Tibial nerve (tissue), 4 donors: ENCODE data around the gene NDUFAF7. TPM values are rescaled to one million over a fixed set of nuclear protein-coding genes. Genes with fewer than 3 reads are reported as not detected.

Experiments used
- DNase-seq, 2 donors: peaks; one replicate each; pipeline ENCODE4 v3.0.0-alpha.2; 2019; ENCODE audit warnings: low spot score in 2 of 2
- H3K27ac ChIP-seq, 4 donors: fragments of 200-600 bp; sonication (generic) in 3 of 4; one replicate each; pipeline ENCODE4 v1.5.1; 2017 to 2019; ENCODE audit warnings: mild to moderate bottlenecking in 1 of 4
- H3K27me3 ChIP-seq, 2 donors: fragments of 200-600 bp; sonication (generic) in 1 of 2; one replicate each; pipeline versions ENCODE4 v1.5.1 to v1.6.0; 2017 to 2019
- H3K36me3 ChIP-seq, 3 donors: fragments of 200-600 bp; sonication (generic); one replicate each; pipeline ENCODE4 v1.5.1; 2018 to 2019
- H3K4me1 ChIP-seq, 4 donors: fragments of 200-600 bp; sonication (generic) in 3 of 4; one replicate each; pipeline ENCODE4 v1.5.1; 2017 to 2019
- H3K4me3 ChIP-seq, 4 donors: fragments of 200-600 bp; sonication (generic) in 3 of 4; one replicate each; pipeline ENCODE4 v1.5.1; 2017 to 2019; ENCODE audit warnings: mild to moderate bottlenecking in 1 of 4, moderate library complexity in 1 of 4
- H3K9me3 ChIP-seq, 4 donors: fragments of 200-600 bp; sonication (generic) in 3 of 4; one replicate each; pipeline ENCODE4 v1.5.1; 2017 to 2019
- EP300 ChIP-seq, 2 donors: sonication (generic); formaldehyde crosslinking; IDR thresholded peaks; one replicate each; pipeline ENCODE4 v1.6.1; 2017; ENCODE audit warnings: antibody characterized with exemption in 2 of 2, mild to moderate bottlenecking in 1 of 2
- POLR2A ChIP-seq, 2 donors: fragments of 450-650 bp; IDR thresholded peaks; one replicate each; pipeline ENCODE4 v1.6.1; 2017; ENCODE audit warnings: antibody characterized with exemption in 2 of 2, mild to moderate bottlenecking in 2 of 2, moderate library complexity in 2 of 2
- WGBS, 2 donors: methylation state at CpG; one replicate each; pipeline ENCODE4 v1.1.5; 2018; 5-methylcytosine and 5-hydroxymethylcytosine counted together
- total RNA-seq, 4 donors: library from RNA; depleted of rRNA; stranded (reverse); fragments of >200 nt; gene quantifications; one replicate each; pipeline ENCODE4 v1.1.0, GENCODE V29; 2016
- TF ChIP-seq, protein P1 (sequence below), 5 experiments: fragments of 200-600 bp in 3 of 5; fragments of 450-650 bp in 2 of 5; sonication (generic) in 3 of 5; IDR thresholded peaks; one replicate each; pipeline ENCODE4 v1.5.1; 2016 to 2019; ENCODE audit warnings: antibody characterized with exemption in 5 of 5, mild to moderate bottlenecking in 3 of 5, moderate library complexity in 2 of 5

Gene NDUFAF7
- total RNA-seq, 4 donors from 2014 or later, result 14.7 to 23.4 (median 19.1) TPM

DNA sequence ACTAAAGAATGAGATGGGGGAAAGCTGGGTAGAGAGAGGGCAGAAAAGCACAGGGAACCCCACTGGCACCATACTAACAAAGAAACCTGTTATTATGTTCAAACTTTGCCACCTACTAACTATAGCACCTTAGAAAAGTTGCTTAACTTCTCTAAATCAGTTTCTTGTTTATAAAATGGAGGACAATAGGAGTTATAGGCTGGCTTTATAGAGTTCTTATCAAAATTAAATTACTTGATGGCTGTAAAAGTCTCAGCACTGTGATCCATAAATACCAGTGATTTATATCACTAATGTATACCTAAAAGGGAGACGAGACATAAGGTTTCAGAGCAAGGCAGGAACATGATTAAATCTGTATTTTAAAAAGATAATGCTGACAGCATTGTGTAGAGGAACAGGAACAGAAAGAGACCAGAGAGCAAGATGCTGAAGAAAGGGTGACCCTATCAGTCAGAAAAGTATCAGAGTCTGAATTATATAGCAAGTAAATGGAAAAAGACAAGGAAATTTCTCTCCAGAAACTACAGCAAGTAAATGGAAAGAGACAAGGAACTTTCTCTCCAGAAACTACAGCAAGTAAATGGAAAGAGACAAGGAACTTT lies 64.1 kb downstream of the NDUFAF7 start:
- Histone ChIP-seq H3K27ac (no peak overlapping the region), H3K9me3 (no peaks in the 10 kb centered on the region), H3K4me1 (no peaks in the 10 kb centered on the region), H3K27me3 (no peaks in the 10 kb centered on the region), H3K4me3 (no peak overlapping the region), H3K36me3 (peaks cover 0 to 10% (median 0%) of the 10 kb centered on the region in 3 donors)
- TF ChIP-seq, protein P1, sequence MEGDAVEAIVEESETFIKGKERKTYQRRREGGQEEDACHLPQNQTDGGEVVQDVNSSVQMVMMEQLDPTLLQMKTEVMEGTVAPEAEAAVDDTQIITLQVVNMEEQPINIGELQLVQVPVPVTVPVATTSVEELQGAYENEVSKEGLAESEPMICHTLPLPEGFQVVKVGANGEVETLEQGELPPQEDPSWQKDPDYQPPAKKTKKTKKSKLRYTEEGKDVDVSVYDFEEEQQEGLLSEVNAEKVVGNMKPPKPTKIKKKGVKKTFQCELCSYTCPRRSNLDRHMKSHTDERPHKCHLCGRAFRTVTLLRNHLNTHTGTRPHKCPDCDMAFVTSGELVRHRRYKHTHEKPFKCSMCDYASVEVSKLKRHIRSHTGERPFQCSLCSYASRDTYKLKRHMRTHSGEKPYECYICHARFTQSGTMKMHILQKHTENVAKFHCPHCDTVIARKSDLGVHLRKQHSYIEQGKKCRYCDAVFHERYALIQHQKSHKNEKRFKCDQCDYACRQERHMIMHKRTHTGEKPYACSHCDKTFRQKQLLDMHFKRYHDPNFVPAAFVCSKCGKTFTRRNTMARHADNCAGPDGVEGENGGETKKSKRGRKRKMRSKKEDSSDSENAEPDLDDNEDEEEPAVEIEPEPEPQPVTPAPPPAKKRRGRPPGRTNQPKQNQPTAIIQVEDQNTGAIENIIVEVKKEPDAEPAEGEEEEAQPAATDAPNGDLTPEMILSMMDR (IDR thresholded peaks at IDR 0.05), result no peak
- no peak for TF ChIP-seq POLR2A (IDR thresholded peaks at IDR 0.05)
- TF ChIP-seq EP300 (IDR thresholded peaks at IDR 0.05), result no peak
- no peak for DNase-seq
- WGBS, 2 donors, result 78 to 85% methylated on average over 1 of the region's 1 CpG

DNA sequence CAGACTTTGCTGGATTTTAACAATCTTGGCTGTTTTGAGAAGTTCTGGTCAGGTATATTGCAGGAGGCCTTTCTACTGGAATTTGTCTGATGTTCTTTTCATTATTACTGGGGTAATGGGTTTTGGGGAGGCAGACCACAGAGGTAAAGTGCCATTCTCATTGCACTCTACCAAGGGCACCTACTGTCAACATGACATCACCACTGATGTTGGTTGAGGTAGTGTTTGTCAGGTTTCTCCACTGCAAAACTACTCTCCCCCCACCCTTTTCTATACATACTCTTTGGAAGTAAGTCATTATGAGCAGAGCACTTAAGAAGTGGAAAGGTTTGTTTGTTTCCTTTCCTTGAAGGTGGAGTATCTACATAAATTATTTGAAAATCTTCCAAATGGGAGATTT lies 66.2 kb downstream of the NDUFAF7 start:
- H3K27me3 ChIP-seq, result no peaks in the 10 kb centered on the region
- H3K4me1 ChIP-seq, result peaks cover 0 to 15% (median 4%) of the 10 kb centered on the region in 4 donors
- DNase-seq, result no peak
- peaks cover 0 to 3% (median 0%) of the 10 kb centered on the region in 3 donors for H3K36me3 ChIP-seq
- no peak overlapping the region for H3K4me3 ChIP-seq
- TF ChIP-seq POLR2A (IDR thresholded peaks at IDR 0.05) (no peak), EP300 (IDR thresholded peaks at IDR 0.05) (no peak)
- TF ChIP-seq, protein P1 (IDR thresholded peaks at IDR 0.05), result no peak
- H3K9me3 ChIP-seq, result no peaks in the 10 kb centered on the region
- H3K27ac ChIP-seq, result no peak overlapping the region

Other genes with a start within 250 kb of the NDUFAF7 start
- 10 to 100 TPM; 26.7 to 45.8 (median 35.9) TPM for gene HEATR5B, start 147.3 kb upstream of the NDUFAF7 start, total RNA-seq
- 10 to 100 TPM in 3 of 4 donors, 1 to 10 TPM in 1; 9.8 to 17.0 (median 11.9) TPM for gene GPATCH11, start 147.1 kb upstream of the NDUFAF7 start, total RNA-seq
- 10 to 100 TPM; 21.6 to 36.0 (median 25.7) TPM for gene EIF2AK2, start 74.7 kb upstream of the NDUFAF7 start, total RNA-seq
- not detected for gene SULT6B1, start 43.0 kb upstream of the NDUFAF7 start, total RNA-seq
- 10 to 100 TPM; 18.0 to 28.2 (median 21.8) TPM for gene CEBPZOS, start 35.2 kb upstream of the NDUFAF7 start, total RNA-seq
- 10 to 100 TPM; 25.3 to 37.9 (median 29.0) TPM for gene CEBPZ, start 62 bp upstream of the NDUFAF7 start, total RNA-seq
- gene PRKD3, start 93.2 kb downstream of the NDUFAF7 start, total RNA-seq, result 10 to 100 TPM; 39.0 to 57.3 (median 54.4) TPM
- 1 to 10 TPM; 1.5 to 4.8 (median 3.1) TPM for gene QPCT, start 113.0 kb downstream of the NDUFAF7 start, total RNA-seq